ENCODE measurements around the gene STAM.

The STAM gene

DNA sequence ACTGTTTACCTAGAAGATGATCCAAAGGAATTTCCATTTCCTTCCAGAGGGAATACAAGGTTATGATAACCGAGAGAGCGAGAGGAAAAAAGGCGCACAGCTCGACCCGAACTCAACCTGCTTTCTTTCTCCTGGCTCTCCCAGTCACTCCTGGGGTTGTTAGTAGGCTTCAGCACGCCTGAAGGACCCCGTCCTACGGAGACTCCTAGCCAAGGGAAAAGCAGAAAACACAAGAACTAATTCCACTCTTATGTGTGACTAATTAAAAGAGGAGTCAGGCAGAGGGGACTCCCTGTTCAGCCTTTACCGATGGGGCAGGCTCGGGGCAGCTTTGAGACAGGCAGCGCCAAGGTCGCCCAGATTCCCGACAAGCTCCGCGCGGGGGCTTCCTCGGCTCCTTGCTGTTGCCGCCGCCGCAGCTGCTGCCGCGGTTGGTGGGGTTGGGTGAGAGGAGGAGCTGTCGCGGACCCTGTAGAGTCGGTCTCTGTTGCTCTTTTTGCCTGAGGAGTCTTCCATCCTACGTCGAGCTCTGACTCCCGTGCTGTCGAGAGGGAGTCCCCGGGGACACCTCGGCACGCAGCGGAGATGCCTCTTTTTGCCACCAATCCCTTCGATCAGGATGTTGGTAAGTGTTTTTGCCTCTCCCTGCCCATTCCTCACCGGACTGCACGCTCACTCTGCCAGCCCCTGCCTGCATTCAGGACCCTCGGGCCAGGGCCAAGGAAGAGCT lies at the start of gene STAM:
TSS of gene STAM (plus strand) at position 397 of the 730 bp plus-strand sequence. CDS start at position 586, 189 bp downstream.
- Mint-ChIP-seq H3K27me3 (no peaks in the 10 kb centered on the region), H3K4me3 (peak within 1 kb of the TSS; percentile 99), H3K9me3 (no peaks in the 10 kb centered on the region), H3K4me1 (ENCODE audit: low read depth) (peaks cover 41% of the 10 kb centered on the region), H3K27ac (peak within 1 kb of the TSS; percentile 99), H3K36me3 (ENCODE audit: low read depth) (peaks cover 26% of the 10 kb centered on the region)
- intact Hi-C loops (cut with micrococcal nuclease), result loop anchor here (10.0 kb wide), 1 partner anchor 161 kb away; the partner anchor contains the start of gene MRC1

DNA sequence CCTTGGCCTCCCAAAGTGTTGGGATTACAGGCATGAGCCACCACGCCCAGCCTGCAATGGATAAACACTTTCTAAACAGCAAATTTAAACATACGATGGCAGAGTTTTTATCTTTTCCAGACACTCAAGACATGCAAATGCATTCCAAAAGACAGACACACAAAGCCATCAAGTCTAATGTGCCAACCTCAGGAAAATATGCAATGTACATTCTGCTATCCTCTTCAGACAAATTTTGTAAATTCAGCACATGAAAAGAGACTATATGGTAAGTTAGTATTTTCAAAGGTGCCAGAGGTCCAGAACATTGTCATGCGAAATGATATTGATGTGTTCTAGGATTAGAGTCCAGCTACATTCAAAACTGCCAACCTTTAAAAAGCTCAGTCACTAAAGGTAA lies 46.6 kb upstream of the STAM start:
- no peaks in the 10 kb centered on the region for H3K27me3 Mint-ChIP-seq
- no peak overlapping the region for H3K27ac Mint-ChIP-seq
- intact Hi-C loops (cut with micrococcal nuclease), result loop anchor here (5.0 kb wide), 2 partner anchors 145 to 755 kb away; partner anchors contain the start of gene ST8SIA6
- no peaks in the 10 kb centered on the region for H3K36me3 Mint-ChIP-seq (ENCODE audit: low read depth)
- peaks cover 8% of the 10 kb centered on the region for H3K4me1 Mint-ChIP-seq (ENCODE audit: low read depth)
- no peak overlapping the region for H3K4me3 Mint-ChIP-seq
- no peaks in the 10 kb centered on the region for H3K9me3 Mint-ChIP-seq

DNA sequence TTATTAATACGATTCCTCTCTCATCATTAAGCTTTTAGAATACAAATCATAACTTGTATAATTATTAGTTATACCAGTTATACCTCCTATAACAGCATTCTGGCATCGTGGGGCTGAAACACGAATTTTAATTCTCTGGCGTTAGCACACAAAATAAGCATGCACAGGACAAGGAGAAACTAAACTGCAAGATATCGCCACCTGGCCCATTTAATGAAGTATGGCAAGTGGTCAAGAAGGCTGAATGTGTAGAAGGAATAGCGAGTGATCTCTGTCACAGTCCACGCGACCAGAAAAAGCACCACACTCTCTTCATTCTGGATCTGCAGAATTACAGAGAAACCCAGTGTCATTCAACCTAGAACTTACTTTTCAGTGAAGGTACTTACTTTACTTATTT lies 44.9 kb upstream of the STAM start:
- Mint-ChIP-seq H3K36me3 (ENCODE audit: low read depth) (no peaks in the 10 kb centered on the region), H3K9me3 (no peaks in the 10 kb centered on the region), H3K4me3 (no peak overlapping the region), H3K27me3 (no peaks in the 10 kb centered on the region), H3K27ac (no peak overlapping the region), H3K4me1 (ENCODE audit: low read depth) (peaks cover 8% of the 10 kb centered on the region)
- intact Hi-C loops (cut with micrococcal nuclease), result loop anchor here (1.0 to 5.0 kb wide), 4 partner anchors 147 to 757 kb away; partner anchors contain the start of gene ST8SIA6

DNA sequence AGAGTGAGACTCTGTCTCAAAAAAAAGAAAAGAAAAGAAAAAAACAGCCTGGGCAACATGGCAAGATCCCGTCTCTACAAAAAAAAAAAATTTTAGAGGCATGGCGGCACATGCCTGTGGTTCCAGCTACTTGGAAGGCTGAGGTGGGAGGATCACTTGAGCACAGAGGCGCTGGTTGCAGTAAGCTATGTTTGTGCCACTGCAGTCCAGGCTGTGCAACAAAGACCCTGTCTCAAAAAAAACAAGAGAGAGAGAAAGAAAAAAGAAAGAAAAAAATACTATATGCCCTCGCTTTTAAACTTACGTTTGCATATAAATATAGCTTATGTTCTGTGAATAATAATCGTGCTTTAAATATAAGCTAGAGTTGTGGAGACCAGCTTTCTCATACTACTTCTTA lies 38.0 kb upstream of the STAM start:
- Mint-ChIP-seq H3K9me3 (no peaks in the 10 kb centered on the region), H3K27ac (no peak overlapping the region), H3K4me1 (ENCODE audit: low read depth) (peaks cover 9% of the 10 kb centered on the region), H3K27me3 (no peaks in the 10 kb centered on the region), H3K4me3 (no peak overlapping the region), H3K36me3 (ENCODE audit: low read depth) (no peaks in the 10 kb centered on the region)
- intact Hi-C loops (cut with micrococcal nuclease), result loop anchor here (2.0 to 5.0 kb wide), 3 partner anchors 131 to 633 kb away; no protein-coding TSS in a partner anchor

DNA sequence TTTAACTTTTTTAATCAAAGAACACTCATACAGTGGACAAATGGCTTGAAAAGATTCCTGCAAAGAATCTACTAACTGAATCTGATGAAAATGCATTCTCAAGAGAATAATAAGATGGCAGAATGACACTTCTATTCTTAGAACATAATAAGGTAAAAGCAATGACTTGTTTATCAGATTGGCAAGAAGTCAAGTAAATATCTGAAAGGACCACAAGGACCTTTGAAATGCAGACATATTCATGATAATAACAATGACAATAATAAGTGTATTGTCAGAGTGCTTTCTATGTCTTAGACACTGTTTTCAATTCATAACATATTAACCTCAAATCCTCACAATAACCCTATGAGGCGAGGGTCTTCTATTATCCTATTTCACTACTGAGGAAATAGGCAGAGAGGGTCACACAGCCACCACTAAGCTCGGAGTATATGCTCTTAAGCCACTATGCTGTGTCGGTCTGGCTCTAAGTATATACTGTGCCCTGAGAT lies 37.4 kb upstream of the STAM start:
- intact Hi-C loops (cut with micrococcal nuclease), result loop anchor here (1.0 to 5.0 kb wide), 4 partner anchors 131 to 632 kb away; no protein-coding TSS in a partner anchor
- Mint-ChIP-seq H3K27ac (no peak overlapping the region), H3K36me3 (ENCODE audit: low read depth) (no peaks in the 10 kb centered on the region), H3K4me1 (ENCODE audit: low read depth) (peaks cover 9% of the 10 kb centered on the region), H3K9me3 (no peaks in the 10 kb centered on the region), H3K4me3 (no peak overlapping the region), H3K27me3 (no peaks in the 10 kb centered on the region)

DNA sequence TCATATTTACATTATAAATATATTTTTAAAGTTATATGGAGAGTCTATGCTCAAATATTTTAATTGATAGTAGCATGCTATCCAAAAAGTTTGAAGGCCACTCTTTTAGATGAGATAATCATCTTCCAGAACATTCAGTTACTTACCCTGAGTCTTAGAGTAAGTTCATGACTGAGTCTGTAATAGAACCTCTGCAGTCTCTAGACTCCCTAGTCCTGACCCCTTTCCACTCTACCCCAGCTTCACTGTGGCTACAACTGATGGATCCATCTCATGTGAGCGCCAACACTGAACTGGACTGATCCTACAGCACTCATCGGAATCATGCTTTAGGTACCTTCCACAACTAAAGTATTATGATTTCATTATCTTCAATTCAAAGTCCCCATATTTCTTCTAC lies 36.9 kb upstream of the STAM start:
- Mint-ChIP-seq H3K4me1 (ENCODE audit: low read depth) (peaks cover 9% of the 10 kb centered on the region), H3K27me3 (no peaks in the 10 kb centered on the region), H3K27ac (no peak overlapping the region), H3K36me3 (ENCODE audit: low read depth) (no peaks in the 10 kb centered on the region), H3K4me3 (no peak overlapping the region), H3K9me3 (no peaks in the 10 kb centered on the region)
- intact Hi-C loops (cut with micrococcal nuclease), result loop anchor here (1.0 to 5.0 kb wide), 4 partner anchors 130 to 632 kb away; no protein-coding TSS in a partner anchor

DNA sequence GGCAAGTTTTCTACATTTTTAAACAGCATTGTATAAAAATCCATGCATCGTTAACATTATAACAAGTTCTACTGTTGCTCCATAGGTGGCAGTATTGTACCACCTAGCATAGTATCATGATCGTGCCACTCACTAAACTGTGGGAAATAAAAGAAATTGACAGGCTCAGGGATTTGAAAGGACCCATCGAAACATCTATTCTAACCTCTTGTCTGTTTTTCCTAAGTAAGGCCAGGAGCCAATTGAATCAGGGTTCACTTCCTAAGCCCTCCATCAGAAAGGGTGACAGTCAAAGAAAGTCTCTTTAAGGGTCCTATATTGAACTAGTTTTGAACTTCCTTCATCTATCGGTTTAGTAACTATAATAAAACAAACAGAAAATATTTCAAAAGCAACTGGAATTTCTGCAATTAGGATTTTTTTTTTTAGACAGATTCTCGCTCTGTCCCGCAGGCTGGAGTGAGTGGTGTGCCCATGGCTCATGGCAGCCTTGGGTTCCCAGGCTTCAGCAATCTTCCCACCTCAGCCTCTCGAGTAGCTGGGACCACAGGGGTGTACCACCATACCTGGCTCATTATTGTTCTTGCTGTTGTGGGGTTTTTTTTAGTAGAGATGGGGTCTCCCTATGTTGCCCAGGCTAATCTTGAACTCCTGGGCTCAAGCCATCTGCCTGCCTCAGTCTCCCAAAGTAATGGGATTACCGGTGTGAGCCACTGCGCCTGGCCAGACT lies 36.2 kb upstream of the STAM start:
- Mint-ChIP-seq H3K4me3 (no peak overlapping the region), H3K27ac (no peak overlapping the region), H3K27me3 (no peaks in the 10 kb centered on the region), H3K9me3 (no peaks in the 10 kb centered on the region), H3K36me3 (ENCODE audit: low read depth) (no peaks in the 10 kb centered on the region), H3K4me1 (ENCODE audit: low read depth) (peaks cover 9% of the 10 kb centered on the region)
- intact Hi-C loops (cut with micrococcal nuclease), result loop anchor here (1.0 to 5.0 kb wide), 4 partner anchors 130 to 631 kb away; no protein-coding TSS in a partner anchor

DNA sequence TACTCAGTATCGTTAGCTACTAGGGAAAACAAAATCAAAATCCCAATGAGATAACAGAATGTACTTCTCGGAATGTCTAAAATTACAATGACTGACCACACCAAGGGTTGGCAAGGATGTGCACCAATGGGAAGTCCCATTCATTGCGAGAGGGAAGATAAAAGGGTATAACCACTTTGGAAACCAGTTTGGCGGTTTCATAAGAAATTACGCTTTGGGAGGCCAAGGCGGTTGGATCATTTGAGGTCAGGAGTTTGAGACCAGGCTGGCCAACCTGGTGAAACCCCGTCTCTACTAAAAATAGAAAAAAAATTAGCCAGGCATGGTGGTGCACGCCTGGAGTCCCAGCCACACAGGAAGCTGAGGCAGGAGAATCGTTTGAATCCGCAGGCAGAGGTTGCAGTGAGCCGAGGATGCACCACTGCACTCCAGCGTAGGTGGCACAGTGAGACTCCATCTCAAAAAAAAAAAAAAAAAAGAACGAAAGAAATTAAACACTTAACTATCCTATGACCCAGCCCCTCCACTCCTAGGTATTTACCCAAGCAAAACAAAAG lies 34.4 kb upstream of the STAM start:
- no peaks in the 10 kb centered on the region for H3K27me3 Mint-ChIP-seq
- peaks cover 9% of the 10 kb centered on the region for H3K4me1 Mint-ChIP-seq (ENCODE audit: low read depth)
- no peaks in the 10 kb centered on the region for H3K36me3 Mint-ChIP-seq (ENCODE audit: low read depth)
- no peaks in the 10 kb centered on the region for H3K9me3 Mint-ChIP-seq
- no peak overlapping the region for H3K27ac Mint-ChIP-seq
- intact Hi-C loops (cut with micrococcal nuclease), result loop anchor here (5.0 to 10.0 kb wide), 3 partner anchors 128 to 608 kb away; no protein-coding TSS in a partner anchor
- no peak overlapping the region for H3K4me3 Mint-ChIP-seq

DNA sequence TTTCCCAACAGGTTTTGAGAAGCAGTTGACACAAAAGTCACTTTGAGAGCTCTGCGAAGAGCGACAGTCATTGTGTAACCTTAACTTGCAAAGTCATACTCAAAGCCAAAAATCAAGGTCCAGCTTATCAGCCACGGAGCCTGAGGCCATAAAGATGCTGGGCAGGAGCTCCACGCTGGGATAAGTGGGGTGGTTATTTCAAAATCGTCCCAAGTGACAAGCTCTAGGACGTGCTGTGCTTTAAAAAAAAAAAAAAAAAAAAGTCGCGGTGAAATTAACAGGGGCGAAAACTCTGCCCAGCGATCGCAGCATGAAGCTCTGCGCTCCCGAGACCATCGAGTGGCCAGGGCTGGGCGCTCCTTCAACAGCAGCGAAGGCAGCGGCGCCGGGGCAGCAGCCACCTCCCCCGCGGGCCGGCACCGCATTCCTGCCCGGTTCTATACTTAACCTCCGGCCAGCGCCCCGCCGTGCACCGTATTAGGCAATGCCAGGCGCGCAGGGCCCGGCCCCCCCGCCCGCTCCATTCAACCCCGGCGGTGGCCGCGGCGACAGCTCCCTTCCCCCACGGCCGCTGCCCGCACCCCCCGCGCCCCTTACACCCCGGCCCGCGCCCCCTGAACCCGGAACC lies 27.4 kb upstream of the STAM start:
- Mint-ChIP-seq H3K4me1 (ENCODE audit: low read depth) (peaks cover 8% of the 10 kb centered on the region), H3K27me3 (peaks cover 12% of the 10 kb centered on the region), H3K27ac (no peak overlapping the region), H3K4me3 (peak overlapping the region; percentile 74), H3K36me3 (ENCODE audit: low read depth) (no peaks in the 10 kb centered on the region), H3K9me3 (no peaks in the 10 kb centered on the region)
- intact Hi-C loops (cut with micrococcal nuclease), result loop anchor here (10.0 kb wide), 1 partner anchor 258 kb away; no protein-coding TSS in a partner anchor

DNA sequence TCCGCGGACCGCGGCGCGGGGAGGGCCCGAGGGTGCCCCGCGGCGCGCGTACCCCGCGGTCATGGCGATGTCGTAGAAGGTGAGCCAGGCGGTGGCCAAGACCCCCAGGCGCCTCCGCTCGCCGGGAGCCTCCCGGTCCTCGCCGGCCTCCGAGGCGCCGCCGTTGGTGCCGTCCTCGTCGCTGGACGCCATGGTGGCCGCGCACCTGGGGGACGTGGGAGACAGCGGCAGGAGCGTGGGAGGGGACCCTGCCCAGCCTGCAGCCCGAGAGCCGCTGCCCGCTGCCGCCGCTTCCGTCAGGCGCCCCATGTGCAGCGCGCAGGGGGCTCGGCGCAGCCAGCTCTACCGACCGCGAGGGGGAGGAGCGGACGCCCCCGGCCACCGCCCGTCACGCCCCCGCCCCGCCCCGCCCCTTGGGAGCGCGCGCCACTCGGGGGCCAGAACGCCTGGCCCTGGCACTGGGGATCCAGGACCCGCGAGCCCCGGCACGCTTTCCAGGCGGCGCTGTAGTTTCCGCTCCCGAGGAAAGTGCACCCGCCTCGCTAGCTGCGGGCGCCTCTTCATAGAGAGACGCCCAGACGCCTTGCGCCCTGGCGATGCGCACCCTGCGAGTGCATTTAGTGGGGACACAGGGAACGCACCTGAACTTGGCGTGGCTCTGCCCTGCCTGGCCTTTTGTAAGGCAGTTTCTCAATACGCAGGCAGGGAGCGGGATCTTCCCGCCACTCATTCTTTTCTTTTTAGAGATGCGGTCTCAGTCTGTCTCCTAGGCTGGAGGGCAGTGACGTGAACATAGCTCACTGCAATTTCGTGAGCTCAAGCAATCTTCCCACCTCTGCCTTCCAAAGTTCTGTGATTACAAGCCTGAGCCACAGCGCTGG lies 26.7 kb upstream of the STAM start, which contains the start of gene HACD1:
TSS of gene HACD1 (minus strand) at position 344 of the 881 bp plus-strand sequence. CDS start at position 309, 35 bp downstream.
- Mint-ChIP-seq H3K4me3 (peak within 1 kb of the TSS; percentile 74), H3K36me3 (ENCODE audit: low read depth) (no peaks in the 10 kb centered on the region), H3K27ac (peak within 1 kb of the TSS; percentile 65)

DNA sequence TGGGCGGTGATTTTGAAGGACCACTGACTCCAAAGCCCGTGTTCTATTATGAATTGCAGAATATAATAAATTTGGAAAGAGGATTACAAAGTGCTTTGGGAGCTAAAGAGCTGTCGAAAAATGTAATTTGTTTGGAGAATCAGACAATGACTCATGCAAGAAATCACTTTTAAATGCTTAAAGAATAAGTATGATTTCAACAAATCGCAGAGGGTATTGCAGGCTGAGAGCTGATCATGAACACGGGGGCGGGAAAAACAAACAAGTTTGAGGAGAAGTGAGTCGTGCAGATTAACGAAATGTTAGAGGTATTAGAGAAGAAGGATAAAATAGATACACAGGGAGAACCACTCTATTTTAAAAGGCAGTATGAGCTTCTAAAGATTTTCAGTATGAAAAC lies 21.9 kb upstream of the STAM start:
- Mint-ChIP-seq H3K4me1 (ENCODE audit: low read depth) (peaks cover 8% of the 10 kb centered on the region), H3K4me3 (no peak overlapping the region), H3K9me3 (no peaks in the 10 kb centered on the region), H3K27me3 (peaks cover 24% of the 10 kb centered on the region), H3K36me3 (ENCODE audit: low read depth) (no peaks in the 10 kb centered on the region), H3K27ac (no peak overlapping the region)
- intact Hi-C loops (cut with micrococcal nuclease), result no loop called here

More for the DNA sequence above, 26.7 kb upstream of the STAM start, which contains the start of gene HACD1:
- peaks cover 8% of the 10 kb centered on the region for H3K4me1 Mint-ChIP-seq (ENCODE audit: low read depth)
- intact Hi-C loops (cut with micrococcal nuclease), result loop anchor here (10.0 kb wide), 1 partner anchor 258 kb away; no protein-coding TSS in a partner anchor
- no peaks in the 10 kb centered on the region for H3K9me3 Mint-ChIP-seq
- H3K27me3 Mint-ChIP-seq, result peaks cover 12% of the 10 kb centered on the region

DNA sequence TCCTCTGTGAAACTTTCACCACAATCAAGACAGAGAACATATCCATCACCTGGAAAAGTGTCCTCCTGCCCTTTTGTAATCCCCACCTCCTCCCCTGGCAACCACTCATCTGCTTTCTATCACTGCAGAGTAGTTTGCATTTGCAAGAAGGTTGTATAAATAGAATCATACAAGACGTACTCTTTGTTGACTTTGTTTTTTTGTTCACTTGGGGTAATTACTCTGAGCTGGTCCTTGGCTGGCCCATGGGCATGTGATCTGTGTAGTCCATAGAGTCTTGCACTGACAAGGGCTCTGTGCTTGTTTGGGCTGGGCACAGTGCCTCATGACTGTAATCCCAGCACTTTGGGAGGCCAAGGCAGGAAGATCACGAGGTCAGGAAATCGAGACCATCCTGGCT lies 19.0 kb upstream of the STAM start:
- H3K9me3 Mint-ChIP-seq, result no peaks in the 10 kb centered on the region
- no peaks in the 10 kb centered on the region for H3K36me3 Mint-ChIP-seq (ENCODE audit: low read depth)
- no peaks in the 10 kb centered on the region for H3K4me1 Mint-ChIP-seq (ENCODE audit: low read depth)
- H3K4me3 Mint-ChIP-seq, result no peak overlapping the region
- intact Hi-C loops (cut with micrococcal nuclease), result no loop called here
- no peak overlapping the region for H3K27ac Mint-ChIP-seq
- H3K27me3 Mint-ChIP-seq, result peaks cover 12% of the 10 kb centered on the region
